Measurements from ENCODE around the gene INAFM2.

DNA sequence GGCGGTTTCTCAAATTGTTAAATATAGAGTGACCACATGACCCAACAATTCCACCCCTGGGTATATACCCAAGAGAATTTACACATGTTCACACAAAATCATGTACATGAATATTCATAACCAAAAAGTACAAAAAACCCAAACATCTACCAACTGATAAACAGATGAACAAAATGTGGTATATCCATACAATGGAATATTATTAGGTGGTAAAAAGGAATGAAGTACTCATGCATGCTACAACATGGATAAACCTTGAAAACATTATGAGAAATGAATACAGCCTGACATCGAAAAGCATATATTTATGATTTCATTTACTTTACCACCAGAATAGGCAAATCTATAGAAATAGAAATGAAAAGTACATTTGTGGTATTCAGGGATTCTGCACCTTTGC is 23.1 kb upstream of the INAFM2 start:
- TF ChIP-seq, protein P1, sequence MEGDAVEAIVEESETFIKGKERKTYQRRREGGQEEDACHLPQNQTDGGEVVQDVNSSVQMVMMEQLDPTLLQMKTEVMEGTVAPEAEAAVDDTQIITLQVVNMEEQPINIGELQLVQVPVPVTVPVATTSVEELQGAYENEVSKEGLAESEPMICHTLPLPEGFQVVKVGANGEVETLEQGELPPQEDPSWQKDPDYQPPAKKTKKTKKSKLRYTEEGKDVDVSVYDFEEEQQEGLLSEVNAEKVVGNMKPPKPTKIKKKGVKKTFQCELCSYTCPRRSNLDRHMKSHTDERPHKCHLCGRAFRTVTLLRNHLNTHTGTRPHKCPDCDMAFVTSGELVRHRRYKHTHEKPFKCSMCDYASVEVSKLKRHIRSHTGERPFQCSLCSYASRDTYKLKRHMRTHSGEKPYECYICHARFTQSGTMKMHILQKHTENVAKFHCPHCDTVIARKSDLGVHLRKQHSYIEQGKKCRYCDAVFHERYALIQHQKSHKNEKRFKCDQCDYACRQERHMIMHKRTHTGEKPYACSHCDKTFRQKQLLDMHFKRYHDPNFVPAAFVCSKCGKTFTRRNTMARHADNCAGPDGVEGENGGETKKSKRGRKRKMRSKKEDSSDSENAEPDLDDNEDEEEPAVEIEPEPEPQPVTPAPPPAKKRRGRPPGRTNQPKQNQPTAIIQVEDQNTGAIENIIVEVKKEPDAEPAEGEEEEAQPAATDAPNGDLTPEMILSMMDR (conservative IDR thresholded peaks at IDR 0.05; ENCODE audit: low read depth in 2 of 2): no peak
- TF ChIP-seq POLR2AphosphoS5 (IDR thresholded peaks at IDR 0.05; ENCODE audit: low read depth): no peak
- TF ChIP-seq EZH2phosphoT487 (IDR thresholded peaks at IDR 0.05; ENCODE audit: unreplicated experiment): no peak
- TF ChIP-seq EZH2 (IDR thresholded peaks at IDR 0.05; ENCODE audit: low read depth, unreplicated experiment): no peak
- TF ChIP-seq JUNB (IDR thresholded peaks at IDR 0.05; ENCODE audit: unreplicated experiment): no peak
- TF ChIP-seq, protein P2, sequence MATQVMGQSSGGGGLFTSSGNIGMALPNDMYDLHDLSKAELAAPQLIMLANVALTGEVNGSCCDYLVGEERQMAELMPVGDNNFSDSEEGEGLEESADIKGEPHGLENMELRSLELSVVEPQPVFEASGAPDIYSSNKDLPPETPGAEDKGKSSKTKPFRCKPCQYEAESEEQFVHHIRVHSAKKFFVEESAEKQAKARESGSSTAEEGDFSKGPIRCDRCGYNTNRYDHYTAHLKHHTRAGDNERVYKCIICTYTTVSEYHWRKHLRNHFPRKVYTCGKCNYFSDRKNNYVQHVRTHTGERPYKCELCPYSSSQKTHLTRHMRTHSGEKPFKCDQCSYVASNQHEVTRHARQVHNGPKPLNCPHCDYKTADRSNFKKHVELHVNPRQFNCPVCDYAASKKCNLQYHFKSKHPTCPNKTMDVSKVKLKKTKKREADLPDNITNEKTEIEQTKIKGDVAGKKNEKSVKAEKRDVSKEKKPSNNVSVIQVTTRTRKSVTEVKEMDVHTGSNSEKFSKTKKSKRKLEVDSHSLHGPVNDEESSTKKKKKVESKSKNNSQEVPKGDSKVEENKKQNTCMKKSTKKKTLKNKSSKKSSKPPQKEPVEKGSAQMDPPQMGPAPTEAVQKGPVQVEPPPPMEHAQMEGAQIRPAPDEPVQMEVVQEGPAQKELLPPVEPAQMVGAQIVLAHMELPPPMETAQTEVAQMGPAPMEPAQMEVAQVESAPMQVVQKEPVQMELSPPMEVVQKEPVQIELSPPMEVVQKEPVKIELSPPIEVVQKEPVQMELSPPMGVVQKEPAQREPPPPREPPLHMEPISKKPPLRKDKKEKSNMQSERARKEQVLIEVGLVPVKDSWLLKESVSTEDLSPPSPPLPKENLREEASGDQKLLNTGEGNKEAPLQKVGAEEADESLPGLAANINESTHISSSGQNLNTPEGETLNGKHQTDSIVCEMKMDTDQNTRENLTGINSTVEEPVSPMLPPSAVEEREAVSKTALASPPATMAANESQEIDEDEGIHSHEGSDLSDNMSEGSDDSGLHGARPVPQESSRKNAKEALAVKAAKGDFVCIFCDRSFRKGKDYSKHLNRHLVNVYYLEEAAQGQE (IDR thresholded peaks at IDR 0.05; ENCODE audit: unreplicated experiment): no peak
- TF ChIP-seq STAT1 (IDR thresholded peaks at IDR 0.05; ENCODE audit: unreplicated experiment): no peak
- TF ChIP-seq CREB1 (CRISPR knock-in tag; IDR thresholded peaks at IDR 0.05; ENCODE audit: low read depth): no peak
- no peak for TF ChIP-seq ETS1 (IDR thresholded peaks at IDR 0.05)
- TF ChIP-seq, protein P3, sequence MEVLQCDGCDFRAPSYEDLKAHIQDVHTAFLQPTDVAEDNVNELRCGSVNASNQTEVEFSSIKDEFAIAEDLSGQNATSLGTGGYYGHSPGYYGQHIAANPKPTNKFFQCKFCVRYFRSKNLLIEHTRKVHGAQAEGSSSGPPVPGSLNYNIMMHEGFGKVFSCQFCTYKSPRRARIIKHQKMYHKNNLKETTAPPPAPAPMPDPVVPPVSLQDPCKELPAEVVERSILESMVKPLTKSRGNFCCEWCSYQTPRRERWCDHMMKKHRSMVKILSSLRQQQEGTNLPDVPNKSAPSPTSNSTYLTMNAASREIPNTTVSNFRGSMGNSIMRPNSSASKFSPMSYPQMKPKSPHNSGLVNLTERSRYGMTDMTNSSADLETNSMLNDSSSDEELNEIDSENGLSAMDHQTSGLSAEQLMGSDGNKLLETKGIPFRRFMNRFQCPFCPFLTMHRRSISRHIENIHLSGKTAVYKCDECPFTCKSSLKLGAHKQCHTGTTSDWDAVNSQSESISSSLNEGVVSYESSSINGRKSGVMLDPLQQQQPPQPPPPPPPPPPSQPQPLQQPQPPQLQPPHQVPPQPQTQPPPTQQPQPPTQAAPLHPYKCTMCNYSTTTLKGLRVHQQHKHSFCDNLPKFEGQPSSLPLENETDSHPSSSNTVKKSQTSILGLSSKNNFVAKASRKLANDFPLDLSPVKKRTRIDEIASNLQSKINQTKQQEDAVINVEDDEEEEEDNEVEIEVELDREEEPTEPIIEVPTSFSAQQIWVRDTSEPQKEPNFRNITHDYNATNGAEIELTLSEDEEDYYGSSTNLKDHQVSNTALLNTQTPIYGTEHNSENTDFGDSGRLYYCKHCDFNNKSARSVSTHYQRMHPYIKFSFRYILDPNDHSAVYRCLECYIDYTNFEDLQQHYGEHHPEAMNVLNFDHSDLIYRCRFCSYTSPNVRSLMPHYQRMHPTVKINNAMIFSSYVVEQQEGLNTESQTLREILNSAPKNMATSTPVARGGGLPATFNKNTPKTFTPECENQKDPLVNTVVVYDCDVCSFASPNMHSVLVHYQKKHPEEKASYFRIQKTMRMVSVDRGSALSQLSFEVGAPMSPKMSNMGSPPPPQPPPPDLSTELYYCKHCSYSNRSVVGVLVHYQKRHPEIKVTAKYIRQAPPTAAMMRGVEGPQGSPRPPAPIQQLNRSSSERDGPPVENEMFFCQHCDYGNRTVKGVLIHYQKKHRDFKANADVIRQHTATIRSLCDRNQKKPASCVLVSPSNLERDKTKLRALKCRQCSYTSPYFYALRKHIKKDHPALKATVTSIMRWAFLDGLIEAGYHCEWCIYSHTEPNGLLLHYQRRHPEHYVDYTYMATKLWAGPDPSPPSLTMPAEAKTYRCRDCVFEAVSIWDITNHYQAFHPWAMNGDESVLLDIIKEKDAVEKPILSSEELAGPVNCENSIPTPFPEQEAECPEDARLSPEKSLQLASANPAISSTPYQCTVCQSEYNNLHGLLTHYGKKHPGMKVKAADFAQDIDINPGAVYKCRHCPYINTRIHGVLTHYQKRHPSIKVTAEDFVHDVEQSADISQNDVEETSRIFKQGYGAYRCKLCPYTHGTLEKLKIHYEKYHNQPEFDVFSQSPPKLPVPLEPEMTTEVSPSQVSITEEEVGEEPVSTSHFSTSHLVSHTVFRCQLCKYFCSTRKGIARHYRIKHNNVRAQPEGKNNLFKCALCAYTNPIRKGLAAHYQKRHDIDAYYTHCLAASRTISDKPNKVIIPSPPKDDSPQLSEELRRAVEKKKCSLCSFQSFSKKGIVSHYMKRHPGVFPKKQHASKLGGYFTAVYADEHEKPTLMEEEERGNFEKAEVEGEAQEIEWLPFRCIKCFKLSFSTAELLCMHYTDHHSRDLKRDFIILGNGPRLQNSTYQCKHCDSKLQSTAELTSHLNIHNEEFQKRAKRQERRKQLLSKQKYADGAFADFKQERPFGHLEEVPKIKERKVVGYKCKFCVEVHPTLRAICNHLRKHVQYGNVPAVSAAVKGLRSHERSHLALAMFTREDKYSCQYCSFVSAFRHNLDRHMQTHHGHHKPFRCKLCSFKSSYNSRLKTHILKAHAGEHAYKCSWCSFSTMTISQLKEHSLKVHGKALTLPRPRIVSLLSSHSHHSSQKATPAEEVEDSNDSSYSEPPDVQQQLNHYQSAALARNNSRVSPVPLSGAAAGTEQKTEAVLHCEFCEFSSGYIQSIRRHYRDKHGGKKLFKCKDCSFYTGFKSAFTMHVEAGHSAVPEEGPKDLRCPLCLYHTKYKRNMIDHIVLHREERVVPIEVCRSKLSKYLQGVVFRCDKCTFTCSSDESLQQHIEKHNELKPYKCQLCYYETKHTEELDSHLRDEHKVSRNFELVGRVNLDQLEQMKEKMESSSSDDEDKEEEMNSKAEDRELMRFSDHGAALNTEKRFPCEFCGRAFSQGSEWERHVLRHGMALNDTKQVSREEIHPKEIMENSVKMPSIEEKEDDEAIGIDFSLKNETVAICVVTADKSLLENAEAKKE (CRISPR knock-in tag; IDR thresholded peaks at IDR 0.05): no peak

Measured in GM23338 (cell line).